ENCODE measurements around the gene SFSWAP.

The SFSWAP gene

DNA sequence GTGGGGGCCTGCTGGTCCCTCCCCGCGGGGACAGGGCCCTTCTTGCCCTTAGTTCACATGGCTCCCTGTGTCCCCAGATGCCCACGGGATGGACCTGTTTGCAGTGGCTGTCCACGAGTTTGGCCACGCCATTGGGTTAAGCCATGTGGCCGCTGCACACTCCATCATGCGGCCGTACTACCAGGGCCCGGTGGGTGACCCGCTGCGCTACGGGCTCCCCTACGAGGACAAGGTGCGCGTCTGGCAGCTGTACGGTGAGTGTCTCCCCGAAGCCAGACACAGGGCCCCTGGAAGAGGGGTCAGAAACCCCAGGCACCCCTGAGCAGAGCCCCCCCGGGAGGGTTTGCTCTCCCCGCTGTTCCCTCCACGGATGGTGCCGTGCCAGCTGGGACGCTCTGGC is 130.7 kb downstream of the SFSWAP start:
- no peak for DNase-seq

GRCh38 chr12:131842169-131842568 is 131.3 kb downstream of the SFSWAP start:
- no peak for DNase-seq

GRCh38 chr12:131843527-131843926 is 132.6 kb downstream of the SFSWAP start:
- no peak for DNase-seq

- no peak for DNase-seq
These were observed 133.2 kb downstream of the SFSWAP start for GRCh38 chr12:131844140-131844539.

DNA sequence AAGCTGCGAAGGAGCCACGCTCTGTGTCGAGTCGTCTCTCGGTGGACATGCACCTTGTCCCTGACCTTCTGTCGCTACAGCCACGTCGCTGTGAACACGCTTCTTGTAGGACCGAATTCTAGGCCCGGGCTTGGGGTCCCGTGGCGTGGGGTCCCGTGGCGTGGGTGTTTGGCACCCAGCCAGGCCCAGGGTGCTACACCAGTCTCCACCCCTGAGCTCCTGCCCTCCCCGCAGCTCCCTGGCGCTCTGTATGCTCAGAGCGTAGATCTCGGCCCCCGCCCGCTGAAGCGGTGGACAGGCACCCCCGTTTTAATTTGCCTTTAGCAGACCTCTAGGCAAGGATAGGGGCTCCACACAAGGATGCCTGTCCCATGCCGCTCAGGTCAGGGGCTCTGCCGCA is 133.8 kb downstream of the SFSWAP start:
- DNase-seq, result no peak

DNA sequence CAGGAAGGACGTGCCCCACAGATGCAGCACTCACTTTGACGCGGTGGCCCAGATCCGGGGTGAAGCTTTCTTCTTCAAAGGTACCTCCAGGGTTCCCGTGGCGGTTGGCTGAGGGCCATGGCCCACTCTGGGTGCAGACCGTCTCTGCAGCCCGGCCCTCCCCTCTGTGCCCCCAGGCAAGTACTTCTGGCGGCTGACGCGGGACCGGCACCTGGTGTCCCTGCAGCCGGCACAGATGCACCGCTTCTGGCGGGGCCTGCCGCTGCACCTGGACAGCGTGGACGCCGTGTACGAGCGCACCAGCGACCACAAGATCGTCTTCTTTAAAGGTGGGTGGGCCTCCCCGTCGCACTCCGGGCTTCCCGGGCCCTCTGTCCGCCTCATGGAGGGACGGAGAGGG is 134.2 kb downstream of the SFSWAP start:
- DNase-seq, result no peak

DNA sequence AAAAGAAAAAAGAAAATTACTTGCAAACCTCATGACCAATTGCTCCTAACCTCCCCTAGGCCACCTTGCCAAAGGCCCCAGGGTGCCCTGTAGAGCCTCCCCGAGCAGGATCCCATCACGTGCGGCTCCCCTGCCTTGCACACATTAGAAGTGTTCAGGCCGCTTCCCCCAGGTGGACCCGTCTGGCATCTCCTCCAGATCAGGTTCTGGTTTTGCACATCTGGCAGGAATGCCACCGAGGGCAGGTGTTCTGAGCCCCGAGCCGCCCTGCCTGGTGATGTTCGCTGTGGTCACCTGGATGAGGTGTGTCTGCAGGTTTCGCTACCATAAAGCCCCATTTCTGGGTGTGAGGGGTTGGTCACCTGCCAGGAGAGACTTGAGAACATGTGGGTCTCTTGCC is 136.6 kb downstream of the SFSWAP start:
- DNase-seq, result no peak

DNA sequence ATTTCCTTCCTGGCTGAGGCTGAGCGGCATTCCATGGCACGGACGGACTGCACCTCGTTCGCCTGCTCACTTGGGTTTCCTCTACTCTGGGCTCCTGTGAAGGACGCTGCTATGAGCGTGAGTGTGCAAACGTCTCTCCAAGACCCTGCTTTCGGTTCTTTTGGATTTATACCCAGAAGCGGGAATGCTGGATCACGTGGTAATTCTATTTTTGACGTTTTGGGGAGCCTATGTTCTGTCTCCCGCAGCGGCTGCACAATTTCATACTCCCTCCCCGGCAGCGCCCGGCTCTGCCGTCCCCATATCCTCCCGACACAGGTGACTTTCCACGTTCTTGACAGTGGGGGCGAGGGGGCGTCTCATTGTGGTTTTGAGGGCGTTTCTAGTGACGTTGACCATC is 137.9 kb downstream of the SFSWAP start:
- DNase-seq, result no peak
